Pons (tissue), 1 donor: ENCODE results near the gene TGFA.

Experiments used
- DNase-seq: peaks from one replicate; pipeline ENCODE4 v3.0.0-alpha.2; 2016; ENCODE audit warnings: low spot score

Gene TGFA

DNA sequence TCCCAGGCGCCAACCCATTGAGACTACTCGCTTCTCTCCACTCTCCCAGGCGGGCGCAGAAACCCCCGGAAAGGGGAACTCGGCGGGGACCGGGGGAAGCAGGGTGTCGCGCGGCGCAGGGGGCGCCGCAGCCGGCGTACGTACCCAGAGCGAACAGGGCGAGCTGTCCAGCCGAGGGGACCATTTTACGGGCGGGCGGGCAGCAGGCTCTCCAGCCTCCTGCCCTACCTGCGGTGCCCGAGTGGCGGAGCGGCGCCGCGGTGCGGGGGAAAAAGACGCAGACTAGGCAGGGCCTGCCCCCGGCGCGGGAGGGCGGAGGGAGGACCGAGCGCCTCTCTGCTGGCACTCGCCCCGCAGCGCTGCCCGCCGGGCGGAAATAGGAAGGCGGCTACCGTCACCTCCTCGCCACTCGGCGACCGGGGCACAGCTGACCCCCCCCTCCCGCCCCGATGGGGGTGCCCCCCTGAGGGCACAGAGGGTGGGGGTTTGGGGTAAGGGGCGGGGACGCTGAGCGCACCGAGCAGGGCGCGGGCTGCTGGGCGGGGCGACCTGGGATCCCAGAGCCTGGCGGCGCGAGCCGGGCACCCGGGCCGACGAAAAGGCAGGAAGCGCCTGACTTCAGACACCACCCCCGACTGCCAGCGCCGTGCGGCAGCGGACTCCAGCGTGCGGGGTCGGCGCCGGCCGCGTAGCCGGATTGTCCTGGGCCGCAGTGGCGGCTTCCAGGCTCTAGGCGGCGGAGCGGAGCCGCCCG, at the start of gene TGFA:
Gene TGFA, minus strand, starts transcription at position 243 of the 754 bp plus-strand sequence. Its CDS starts 59 bp downstream, at position 184.
- peak; percentile 74 for DNase-seq

DNA sequence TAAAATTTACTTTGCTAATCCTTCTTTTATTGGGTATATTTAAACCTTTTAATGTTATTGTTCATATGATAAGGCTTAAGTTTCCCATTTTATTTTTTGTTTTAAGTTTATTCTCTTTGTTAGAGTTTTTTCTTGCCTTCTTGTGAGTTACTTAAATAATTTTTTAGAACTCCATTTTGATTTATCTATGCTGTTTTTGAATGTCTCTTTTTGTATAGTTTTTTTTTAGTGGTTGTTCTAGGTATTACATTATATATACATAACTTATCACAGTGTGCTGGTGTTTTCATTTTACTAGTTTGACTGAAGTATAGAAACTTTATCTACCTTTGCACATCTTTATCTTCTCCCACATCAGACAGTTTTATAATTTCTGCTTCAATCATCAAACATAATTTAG, 49.4 kb upstream of the TGFA start:
- DNase-seq = no peak

DNA sequence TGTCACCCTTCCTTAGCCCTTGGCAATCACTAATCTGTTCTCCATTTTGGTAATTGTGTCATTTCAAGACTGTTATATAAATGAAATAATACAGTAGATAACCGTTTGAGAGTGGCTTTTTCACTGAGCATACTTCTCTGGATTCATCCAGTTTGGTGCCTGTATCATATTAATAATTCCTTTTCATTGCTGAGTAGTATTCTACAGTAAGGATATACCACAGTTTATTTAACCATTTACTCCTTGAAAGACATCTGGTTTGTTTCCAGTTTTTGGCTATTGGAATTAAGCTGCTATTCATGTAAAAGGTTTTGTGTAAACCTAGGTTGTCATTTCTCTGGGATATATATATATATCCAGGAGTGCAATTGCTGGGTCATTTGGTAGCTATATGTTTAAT, 44.6 kb upstream of the TGFA start:
- no peak for DNase-seq

GRCh38 chr2:70596739-70597138, 43.1 kb upstream of the TGFA start:
- no peak for DNase-seq

GRCh38 chr2:70596293-70596692, 42.7 kb upstream of the TGFA start:
- no peak for DNase-seq

DNA sequence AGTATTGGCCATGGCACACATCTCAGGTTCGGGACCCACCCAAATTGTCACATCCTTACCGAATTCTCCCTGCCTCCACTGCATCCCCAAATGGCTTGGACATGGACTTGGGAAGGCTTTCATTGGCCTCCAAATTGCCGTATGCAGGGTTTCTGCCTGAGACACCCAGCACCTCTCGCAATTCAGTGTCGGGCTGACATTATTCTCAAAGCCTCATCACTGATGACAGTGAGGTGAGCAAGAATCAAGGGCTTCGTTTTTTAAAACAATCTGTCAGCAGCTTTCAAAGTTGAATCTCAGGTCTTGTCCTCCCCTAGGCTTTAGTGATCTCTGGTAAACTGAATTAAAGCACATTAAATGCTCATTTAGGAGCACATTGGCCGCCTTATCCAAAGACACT, 29.5 kb upstream of the TGFA start:
- no peak for DNase-seq

DNA sequence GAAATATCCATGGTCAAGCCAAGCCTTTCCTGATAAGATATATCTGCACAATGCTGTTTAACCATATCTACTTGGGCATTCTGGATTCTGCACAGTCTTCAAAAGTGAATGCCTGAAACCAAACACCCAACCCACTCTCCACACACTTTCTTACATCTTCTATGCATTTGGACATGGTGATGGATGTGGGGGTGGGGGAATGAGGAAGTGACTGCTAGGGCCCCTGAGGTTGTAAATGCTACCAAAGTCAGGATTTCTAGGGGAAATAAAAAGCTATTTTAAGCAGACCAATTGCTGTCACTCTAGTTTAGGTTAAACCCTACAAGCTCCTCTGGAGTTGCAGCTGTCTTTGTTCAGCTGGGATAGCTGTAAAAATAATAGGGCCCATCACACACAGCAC, 26.7 kb upstream of the TGFA start:
- DNase-seq = no peak

GRCh38 chr2:70574618-70575017, 21.0 kb upstream of the TGFA start:
- DNase-seq = no peak

GRCh38 chr2:70574109-70574508, 20.5 kb upstream of the TGFA start:
- no peak for DNase-seq

DNA sequence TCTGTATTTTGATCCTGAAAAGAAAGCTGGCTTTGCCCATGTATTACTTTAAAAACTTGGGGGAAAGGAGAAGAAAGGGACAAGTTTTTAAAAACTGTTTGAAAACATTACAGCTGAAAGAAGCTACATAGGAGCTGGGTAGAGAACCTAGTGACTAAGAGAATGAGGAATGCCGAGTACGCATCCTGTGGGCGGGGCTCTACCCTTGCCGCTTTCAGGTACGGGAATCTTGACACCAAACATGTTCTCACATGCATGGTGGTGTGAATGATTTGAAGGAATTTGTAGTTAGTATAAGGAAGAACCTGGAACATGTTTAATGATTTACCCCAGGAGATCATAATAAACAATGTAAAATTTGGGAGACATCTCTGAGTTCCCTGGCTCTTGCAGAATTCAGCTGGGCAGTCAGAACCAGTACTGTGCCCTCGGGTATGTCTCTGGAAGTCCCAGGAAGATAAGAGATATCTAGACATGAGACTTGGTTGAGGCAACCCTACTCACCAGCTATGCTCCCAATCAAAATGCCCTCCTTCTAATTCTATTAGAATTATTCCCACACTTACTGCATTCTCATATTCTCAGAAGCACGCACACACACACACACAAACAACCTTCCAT, 16.5 kb upstream of the TGFA start:
- DNase-seq = no peak

DNA sequence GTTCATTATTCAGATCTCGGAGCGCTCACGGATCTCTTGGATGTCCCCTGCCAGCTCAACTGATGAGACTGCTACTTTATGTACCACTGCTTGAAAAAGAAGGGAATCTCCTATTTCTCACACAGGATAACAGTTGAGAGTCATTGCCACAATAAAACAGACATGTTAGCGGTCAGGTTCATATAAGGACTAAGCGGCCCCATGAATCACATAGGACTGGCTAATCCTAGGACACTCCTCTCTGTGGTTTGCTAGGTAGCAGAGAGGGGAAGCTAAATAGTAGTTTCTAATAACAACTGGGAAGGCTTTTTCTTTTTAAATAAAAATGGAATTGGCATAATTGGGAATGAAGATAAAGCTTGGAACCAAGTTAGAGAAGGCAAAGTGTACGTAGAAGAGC, 15.9 kb upstream of the TGFA start:
- no peak for DNase-seq

- no peak for DNase-seq
Measured at GRCh38 chr2:70566906-70567305, 13.3 kb upstream of the TGFA start.

DNA sequence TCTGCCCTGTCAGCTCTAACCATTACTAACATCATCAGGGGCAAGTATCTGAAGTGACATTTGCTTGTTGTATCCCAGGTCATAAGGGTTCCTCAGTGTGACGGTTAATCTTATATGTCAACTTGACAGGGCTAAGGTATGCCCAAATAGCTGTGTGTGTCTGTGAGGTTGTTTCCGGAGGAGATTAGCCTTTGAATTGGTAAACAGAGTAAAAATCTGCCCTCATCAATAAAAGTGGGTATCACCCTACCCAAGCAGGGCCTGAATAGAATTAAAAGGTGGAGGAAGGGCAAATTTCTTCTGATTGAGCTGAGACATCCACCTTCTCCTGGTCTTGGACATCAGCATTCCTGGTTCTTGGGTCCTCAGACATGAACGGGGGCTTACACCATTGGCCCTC, 12.8 kb upstream of the TGFA start:
- no peak for DNase-seq

DNA sequence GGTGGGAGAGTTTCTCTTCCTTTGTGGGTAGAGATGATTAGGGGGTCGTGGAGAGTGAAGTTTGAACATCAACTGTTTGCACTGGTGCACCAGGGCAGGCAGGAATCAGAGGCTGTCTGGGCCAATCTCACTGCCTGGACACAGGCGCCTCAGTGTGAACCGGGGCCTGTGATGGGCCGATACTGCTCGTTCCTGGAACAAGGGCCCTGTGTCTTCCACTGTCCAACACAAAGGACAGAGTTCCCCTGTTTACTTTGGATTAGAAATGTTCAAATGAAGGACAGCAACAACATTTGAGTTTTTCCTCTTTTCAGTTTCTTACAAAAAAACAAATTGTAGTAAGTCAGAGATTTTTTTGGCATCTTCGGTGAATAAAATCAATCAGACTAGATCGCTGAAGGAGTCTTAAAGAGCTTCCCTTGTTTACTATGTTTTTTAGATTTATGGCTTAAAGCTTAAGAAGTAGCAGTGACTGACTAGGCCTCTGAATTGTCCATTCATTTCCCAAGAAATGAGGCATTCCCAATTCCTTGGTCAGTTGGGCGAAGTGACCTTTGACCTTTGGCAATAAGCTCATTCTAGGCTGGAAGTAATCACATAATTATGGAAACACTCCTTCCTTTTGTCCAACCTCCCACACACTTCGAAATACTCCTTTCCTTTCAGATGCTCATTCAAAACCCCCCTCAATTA, 11.6 kb upstream of the TGFA start:
- peak; percentile 96 for DNase-seq

GRCh38 chr2:70561893-70562292, 8.3 kb upstream of the TGFA start:
- DNase-seq = no peak

- no peak for DNase-seq
Measured at GRCh38 chr2:70560442-70560841, 6.8 kb upstream of the TGFA start.

DNA sequence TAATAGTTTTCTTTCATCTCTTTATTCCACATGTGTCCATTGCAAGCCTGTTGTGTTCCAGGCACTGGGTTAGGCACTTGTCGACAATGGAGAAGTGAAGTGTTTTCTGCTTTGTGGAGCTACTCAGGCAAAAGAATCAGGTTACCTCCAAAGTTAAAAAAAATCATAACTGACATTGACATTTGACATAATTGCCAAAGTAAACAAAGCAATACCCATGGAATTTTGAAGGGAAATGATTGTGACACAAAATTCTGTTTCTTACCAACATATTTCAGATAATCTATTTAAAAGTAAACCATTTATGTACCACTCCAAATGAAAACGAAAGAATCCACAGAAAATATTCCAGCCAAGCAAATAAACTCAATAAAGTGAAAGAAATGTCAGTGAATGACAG, 6.4 kb upstream of the TGFA start:
- DNase-seq = no peak

DNA sequence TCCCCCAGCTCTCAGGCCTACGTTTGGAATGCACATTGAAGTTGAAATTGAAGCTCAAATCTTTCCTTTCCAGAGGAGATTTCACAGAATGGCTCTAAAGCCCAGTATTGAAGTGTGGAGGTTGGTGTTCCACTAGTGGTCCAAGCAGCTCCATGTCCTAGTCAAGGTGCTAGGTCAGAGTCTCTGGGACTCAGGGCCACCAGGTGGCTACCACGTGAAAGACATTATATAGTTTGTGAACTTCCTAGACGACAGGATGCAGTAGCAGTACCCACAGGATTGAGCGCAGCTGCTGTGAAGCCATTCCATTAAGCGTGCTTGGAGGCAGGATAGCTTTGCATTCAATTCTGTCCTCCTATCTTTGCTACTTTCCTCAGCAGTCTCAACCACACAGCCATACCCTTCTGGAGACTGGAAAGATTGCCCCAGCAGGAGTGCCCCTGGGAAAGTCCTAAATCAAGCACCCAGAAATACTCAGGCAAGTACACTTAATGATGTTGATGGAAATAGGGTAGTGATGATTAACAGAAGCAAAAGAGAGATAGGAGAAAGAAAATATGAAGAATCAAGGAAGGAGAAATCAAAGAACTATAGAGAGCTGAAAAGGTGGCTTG, 4.7 kb upstream of the TGFA start:
- DNase-seq = no peak

- peak; percentile 90 for DNase-seq
Measured at GRCh38 chr2:70557171-70557838, 3.7 kb upstream of the TGFA start.

DNA sequence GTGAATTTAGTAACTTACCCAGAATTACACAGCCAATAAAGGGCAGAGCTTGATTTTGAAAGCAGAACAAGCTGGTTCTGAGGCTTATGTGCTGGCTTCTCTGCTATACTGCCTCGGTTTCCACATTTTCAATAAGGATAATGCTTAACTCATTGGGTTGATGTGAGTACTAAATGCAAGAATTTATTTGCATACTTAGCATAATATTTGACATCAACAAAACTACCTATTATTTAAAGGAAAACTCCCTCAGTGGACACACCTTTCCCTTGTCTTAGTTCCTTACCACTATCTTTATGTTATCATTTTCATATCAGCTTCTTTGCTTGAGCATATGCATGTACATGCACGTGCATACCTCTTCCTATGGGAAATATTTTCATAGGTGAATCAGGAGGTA, 3.0 kb upstream of the TGFA start:
- DNase-seq = no peak

DNA sequence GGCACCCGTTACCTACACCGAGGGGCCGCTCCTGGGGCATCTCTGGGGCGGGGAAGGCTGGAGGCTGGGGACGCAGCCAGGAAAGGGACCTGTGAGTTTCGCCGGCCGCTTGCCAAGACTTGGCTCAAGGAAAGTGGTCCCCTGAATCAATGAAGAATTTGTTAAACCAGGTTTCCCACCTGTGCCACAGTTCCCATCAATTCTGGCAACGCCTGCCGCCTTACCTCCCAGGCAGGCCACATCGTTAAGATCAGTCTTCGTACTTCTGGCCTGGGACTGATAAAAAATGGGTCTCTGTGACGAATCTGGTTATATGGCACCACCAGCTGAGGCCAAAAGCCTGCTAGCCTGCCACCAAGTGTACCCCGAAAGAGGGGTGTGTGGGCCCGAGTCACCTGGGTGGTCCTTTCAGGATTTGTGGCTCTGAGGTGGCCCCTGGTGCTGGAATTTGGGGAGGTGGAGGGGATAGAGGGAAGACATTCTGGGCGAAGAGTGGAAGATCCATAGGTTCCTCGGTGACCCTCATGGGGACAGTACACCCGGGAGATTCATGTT, 789 bp upstream of the TGFA start:
- DNase-seq = no peak

GRCh38 chr2:70553334-70553583, 367 bp downstream of the TGFA start:
- DNase-seq = no peak
